HG02981 (cell line): Measurements from ENCODE around the gene MACROD2.

Experiments used
- ATAC-seq: cut with Tn5 transposase; IDR thresholded peaks from one replicate; pipeline ENCODE4 v1.9.1; 2021; ENCODE audit warnings: mild to moderate bottlenecking, moderate library complexity; ENCODE audit not compliant: unreplicated experiment

Gene MACROD2

DNA sequence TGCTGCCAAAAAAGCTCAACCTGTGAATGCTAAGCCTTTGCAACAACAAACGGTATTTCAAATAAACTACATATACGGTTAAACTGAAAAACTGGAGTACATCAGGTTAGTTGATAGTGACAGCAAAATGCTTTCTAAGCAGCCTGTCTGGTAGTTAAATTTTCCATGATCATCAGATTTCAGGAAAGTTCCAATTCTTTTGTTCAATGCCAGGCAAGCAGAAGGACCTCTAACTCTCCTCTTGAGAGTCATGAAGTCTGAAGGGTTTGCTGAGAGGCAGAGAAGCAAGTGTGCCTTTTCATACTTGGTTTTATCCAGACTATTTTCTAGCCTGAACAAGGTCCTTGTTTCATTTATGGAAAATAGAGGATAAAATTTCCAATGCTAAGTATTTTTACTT, 337.6 kb downstream of the MACROD2 start:
- ATAC-seq, result no peak

DNA sequence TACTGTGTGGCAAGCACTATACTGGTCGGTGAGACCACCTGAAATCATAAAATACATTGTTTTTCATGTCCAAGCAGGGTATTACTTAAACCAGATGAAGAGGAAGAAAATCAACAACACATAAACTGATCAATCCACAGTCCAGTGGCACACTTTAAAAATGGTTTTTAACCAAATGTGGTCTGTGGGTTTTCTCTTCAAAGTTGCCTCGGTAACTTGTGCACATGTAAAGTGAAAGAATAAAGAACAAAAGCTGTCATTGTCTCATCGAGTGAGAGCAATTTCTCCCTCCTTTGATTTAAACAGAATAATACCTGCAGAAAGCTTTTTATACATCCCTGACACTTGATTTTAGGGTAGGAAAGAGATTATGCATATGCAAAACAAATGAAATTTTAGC, 338.4 kb downstream of the MACROD2 start:
- no peak for ATAC-seq

DNA sequence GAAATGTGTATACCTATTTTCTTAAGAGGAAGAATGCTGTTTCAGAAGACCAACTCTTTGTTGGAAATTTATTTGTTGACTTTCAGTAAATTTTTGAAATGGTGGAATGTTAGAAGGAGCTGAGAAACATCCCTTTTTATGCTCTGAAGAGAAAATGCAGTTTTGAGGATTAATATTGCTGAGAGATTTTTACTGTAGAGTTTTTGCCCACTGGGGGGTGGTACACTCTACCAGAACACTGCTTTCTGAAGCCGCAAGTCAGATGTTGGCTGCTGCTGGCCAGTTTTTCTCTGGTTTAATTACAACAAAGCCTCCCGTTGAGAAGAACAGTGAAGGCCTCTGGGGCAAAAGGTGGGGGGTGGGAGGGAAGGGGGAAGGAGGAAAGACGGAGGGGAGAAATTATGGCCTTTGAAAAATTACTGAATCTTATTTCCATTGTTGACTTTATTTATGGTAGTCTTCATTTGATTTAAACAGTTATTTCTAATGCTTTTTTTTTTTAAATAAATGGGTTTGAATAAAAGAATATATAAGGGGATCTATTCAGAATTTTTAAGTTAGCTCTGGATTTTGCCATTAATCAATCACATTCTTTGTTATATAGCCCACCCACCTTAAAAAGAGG, 339.1 kb downstream of the MACROD2 start:
- ATAC-seq, result no peak

DNA sequence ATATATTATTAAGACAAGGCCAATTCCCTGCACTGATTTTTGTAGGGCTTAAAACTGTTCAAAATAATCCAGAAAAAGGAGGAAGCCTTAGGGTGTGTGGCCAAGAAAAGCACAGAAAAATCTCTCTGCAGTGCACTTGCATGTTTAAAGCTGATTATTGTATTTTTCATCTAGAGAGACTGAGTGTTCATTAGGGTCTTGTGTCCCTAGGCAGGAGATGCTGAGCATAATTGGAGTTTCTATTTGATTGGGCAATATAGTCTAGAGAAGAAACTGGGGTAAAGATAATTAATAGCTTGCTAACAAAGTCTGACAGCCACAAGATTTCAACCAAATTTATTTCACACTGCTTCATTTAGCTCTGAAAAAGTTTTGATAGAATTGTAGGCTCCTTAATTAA, 339.7 kb downstream of the MACROD2 start:
- ATAC-seq, result no peak

DNA sequence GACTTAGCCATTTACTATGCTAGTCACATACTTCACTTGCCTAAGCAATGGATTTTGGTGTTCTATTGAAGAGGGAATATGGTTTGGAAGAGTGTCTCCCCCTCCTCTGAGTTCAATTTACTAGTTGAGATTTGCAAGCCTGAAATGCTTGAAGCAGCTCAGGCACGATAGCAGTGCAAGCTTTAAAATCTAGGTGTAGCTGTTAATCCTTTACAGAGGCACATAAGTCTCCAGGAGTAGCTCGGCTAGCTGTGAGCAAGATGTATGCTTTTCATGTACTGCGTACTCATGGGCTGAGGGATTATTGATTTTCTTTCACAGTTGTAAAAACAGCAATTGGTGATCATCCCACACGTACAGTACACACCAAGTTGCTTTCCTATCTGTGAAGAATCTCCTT, 341.4 kb downstream of the MACROD2 start:
- ATAC-seq, result no peak

DNA sequence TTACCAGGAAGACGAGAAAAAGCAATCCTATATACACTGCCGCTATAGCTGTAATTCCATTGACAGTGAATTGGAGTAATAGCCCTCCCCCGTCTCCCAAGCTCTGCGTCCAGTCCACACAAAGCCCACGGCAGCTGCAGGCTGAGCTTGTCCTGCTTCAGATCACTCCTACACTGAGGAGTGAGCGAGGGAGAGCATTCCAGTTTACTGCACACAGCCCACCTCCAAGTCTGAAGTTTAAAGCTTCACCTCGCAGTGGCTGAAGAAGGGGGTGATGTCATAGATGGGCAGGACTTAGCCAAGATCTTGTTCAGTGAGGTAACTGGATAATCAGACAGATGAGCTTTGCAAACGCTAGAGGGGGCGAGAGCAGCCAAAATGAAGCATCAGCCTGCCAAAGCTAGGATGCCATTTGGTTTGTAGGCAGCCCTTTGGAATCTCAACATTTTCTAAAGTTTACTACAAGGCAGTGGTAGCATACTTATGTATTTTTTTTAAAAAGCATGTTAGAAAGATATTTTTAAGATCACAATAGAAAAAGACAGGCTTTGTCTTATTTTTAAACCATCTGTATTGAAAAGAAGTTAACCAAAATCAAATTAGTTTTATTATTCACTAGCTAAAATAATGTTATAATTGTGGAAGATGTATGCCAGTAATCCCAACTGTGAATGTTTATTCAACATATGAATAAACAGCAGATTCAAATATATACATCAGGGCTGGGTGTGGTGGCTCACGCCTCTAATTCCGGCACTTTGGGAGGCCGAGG, 342.3 kb downstream of the MACROD2 start, which contains the start of gene FLRT3:
TSS of gene FLRT3 (minus strand) at position 213 of the 772 bp plus-strand sequence. CDS start 10,106 bp downstream, outside the sequence.
- ATAC-seq, result peak; percentile 98

DNA sequence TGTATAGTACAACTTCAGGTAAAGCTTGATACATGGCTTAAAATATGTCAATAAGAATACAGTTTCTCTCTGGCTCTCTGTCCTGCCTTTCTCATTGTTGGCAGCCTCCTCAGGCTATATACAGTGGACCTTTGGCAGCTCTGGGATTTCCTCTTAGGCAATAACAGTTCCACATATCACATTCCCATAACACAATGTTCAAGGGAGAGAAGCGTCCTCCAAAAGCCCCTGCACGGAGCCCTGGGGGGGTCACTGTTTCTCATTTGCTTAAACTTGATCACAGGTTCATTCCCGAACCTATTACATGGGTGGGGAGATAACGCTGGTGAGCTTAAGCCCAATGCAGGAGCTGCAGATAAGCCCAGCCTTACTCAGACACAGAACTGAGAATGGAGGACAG, 346.5 kb downstream of the MACROD2 start:
- no peak for ATAC-seq

DNA sequence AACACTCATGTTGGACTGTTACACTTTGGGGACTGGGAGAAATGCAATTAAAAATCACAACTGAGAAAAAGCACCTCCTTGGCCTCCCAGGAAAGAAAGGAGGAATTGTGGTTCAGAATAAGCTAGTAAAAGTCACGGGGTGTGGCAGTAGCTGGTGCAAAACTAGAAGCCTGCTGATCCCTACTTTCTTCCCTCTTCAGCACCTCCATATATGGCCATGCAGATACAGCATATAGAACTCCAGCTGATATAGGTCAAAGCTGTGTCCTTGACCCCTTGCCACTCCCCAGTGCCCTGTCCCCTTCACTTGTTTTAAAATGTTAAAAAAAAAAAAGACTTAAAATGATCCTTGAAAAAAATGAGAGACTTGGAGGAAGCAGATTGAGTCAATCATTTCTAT, 347.6 kb downstream of the MACROD2 start:
- no peak for ATAC-seq

DNA sequence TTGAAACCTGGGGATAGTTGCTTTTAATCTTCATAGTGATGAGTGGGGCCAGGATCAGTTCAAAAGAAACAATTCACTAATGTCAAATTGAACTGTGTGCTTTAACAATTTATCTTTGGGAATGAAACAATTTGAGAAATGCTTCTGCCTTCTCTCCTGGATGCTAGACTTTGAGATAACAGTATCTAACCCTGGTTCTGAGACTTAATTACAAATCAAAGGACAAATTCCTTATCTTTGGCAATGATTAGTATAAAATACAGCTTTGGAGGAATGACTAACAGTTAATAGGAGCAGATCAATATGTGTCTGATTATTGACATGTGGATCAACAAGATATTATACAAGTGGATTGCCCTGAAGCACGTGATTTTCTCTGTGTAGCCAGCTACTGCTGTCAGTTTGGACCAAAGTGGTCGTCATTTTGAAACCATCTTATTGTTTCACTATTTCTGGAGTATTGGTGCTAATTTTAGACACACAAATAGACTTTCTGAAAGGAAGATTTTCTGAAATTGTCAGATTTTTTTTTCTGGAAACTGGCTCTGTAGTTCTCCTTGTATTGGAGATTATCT, 348.3 kb downstream of the MACROD2 start:
- no peak for ATAC-seq

DNA sequence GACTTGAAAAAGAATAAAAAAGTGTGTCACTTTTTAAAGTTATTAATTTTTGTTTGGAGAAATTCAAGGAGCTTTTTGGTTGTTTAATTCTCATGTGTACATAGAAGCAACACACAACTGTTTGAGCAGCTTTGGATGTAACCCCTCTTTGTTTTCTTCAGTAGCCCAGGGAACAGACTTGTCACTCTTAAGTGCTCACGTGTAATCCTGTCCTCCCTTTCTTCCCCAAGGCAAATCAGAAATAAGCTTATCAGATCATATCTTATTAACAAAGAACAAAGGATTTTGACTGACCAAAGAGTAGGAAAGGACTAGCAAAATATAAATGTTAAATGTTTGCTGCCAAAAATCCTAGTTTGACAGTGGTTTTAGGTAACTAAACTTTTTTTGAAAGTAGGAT, 349.4 kb downstream of the MACROD2 start:
- ATAC-seq, result no peak

DNA sequence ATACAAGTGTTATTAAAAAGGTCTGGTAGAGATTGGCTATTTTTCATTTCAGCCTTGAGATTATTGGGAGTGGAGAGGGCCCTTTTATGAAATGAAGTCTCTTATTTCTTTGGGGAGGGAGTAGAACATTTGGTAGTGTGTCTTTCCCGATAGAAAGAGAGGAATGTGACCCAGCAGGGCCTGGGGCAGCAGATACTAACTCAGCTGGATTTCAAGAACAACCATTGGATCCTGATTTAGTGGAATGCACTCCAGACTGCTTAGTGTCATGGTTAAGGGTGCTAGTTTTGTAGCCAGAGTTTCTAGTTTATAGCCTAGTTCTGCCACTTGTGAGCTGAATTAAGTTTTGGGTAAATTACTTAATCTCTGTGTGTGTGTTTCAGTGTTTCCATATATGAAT, 360.5 kb downstream of the MACROD2 start:
- no peak for ATAC-seq

DNA sequence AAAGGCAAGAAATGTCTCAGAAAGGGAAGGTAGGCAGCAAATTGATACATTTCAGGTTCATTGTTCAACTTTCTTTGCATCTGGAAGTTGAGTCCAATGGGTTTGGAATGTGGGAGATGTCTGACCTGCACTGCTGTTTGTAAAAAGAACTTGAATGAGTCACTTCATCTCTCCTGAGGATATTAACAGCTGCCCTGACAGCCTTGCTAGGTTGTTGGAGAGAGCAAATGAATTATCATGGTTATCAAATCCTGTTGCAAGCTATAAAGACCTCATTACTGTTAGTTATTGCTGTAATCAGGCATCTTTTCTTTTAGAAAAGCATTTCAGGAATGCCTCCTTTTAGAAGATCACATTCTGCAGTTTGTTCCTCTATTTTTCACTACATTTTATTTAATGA, 365.1 kb downstream of the MACROD2 start:
- ATAC-seq, result no peak

DNA sequence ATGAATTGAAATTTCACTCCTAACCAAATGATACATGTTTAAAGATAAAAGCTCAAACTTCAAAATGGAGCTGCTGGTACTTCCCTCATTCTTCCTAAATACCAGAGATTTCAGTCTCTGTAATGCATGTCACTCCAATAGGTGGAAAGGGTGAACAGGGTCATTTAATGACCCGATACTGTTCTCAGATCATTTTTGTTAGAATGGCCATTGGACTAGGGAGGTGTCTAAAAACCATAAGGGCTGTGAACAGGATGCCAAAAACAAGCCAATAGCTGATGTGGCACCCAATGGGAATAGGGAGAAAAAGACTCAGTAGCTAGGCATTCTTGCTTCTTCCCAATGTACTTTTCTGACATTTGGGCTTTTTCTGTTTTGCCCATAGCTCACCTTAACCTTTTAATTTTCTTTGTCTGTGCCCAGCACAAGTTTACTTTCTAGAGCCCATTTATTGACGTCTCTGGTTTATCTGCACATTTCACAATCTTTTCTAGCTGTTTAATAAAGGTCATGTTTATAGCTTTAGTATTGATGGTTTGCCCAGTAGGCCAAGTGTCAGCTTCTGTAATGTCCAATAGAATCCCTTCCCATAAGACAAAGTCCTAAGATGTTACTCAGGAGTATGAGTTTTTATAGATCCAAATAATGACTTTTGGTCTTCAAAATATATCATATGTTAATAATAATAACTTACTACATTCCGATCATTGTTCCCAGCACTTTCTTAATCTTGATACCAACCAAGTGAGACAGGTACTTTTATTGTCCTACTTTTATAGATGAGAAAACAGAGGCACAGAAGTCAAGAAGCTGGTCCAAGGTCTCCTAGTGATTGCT, 366.4 kb downstream of the MACROD2 start:
- no peak for ATAC-seq

DNA sequence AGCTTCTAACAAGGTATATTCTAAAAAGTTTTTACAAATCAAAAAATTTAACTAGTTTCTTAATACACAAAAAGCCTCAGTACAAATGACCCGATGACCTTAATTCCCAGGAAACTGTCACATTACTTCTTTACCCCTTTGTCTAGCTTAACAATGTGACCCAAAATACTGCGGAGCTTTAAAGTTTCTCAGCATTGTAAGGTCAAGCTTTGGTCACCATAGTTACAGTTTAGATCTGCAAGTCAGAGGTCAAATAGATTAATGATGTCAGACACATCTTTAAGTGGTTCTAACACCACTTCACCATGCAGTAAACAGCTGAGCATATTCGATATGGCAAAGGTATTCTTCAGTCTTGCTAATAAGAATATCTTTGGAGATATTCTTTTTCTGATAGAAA, 378.9 kb downstream of the MACROD2 start:
- ATAC-seq, result no peak

DNA sequence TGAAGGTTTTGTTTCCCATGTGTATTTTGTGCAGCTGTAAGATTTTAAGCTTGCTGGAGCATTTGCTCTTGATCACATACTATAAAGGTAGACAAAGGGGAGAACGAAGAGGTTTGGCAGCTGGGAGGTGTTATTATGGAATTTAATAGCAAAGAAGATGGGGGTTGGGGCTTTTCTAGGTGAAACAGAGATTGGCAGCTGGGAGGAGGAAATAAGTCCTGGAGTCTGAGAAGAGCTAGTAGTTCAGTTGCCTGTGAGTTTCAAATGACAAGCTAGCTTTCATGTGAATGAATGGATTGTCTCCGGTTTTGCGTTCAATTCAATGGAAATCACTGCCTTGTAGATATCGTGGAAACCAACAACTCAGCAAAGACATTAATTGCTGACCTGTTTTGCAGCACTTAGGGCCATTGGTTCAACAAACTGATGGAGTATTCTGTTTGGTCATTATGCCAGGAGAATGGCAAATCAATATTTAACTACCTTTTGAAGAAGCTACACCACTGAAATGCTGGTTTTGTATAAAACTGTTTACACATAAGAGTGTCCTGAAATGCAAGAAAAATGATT, 380.2 kb downstream of the MACROD2 start:
- no peak for ATAC-seq

DNA sequence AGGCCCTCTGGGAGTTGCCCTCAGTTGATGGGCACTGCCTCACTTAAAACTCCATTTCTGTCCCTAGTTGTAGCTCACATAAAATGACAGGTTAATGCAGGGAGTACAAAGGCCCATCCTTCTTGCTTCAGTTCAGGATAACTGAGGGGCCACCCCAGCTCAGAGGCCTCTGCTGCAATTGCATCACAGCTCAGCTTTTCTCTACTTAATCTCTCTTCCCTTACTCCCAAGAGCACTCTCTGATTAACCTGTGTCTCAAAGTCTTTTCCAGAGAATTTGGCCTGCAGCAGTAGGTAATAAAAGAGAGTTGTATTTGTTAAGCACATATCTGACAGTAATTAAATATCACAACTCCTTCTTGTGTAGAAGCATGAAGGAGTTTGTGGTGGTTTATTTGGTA, 383.0 kb downstream of the MACROD2 start:
- no peak for ATAC-seq

DNA sequence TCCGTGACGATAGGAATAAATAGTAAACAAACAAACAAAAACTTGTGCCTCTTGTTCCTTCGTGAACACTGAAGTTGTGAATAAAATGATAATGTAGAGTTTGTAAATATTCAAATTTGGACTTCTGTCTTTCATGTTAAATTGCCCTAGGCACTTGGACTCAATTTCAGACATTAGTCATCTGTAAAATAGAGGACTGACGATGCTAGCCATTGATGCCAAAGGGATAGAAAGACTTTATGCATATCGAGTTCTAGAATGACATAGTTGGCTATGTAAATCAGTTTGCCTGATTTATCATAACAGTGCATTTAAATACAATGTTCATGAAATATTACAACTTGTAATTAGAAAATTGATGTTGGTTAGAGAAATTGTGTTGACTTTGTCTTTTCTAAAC, 388.0 kb downstream of the MACROD2 start:
- ATAC-seq, result no peak

DNA sequence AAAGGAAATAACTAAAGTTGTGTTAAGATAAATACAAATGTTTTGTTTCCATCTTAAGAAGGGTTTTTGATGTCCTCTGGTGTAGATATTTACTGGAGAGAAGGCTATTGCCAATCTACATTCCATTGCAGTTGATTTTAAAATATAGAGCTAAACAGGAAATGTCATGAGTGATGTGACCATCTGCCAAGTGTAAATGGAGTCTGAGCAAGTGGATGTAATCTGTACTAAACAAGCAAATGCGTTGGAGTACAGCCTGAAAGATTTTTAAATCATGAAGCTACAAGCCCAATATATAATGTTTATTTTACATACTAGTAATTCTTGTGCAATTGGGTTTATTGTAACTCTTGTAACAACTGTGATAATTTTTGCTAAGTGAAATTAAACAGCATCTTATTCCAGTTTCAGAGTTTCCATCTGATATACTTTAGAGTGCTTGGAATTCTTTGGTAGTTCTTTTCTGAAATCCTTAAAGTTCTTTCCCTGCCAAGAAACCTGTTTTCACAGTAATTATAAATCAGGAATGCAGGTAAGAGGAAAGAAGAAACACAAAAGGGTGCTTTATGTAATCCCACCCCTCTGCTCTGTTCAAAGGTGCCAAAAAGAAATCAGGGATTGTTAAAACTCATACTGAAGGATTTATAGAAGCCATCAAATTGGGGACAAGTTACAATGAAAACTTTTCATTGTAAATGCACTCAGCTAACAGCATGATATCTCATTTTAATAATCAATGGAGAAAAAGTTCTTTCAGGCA, 389.3 kb downstream of the MACROD2 start:
- ATAC-seq, result no peak

DNA sequence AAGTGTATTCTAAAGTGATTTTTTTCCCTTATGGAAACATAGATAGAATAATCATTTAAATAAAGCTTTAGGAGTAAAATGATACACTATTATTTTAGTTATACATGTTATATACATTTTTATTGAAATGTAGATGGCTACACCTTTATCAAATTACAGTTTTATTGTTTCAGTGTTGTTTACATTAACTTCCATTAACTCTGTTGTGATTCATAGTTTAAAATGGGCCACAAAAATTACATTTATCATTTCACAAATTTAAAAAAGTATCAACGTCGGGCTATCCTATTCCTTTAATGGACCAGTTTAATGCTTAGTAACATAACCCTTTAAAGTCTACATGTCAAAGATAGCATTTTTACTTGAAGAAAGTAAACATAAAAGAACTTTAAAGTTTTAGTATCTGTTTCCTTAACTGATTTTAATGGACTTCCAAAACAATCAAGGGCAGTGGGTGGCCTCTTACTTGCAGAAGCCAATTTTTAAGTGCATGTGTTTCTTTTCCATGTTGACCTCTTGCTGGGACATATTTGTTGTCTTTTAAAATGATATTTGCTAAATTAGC, 389.9 kb downstream of the MACROD2 start:
- no peak for ATAC-seq

DNA sequence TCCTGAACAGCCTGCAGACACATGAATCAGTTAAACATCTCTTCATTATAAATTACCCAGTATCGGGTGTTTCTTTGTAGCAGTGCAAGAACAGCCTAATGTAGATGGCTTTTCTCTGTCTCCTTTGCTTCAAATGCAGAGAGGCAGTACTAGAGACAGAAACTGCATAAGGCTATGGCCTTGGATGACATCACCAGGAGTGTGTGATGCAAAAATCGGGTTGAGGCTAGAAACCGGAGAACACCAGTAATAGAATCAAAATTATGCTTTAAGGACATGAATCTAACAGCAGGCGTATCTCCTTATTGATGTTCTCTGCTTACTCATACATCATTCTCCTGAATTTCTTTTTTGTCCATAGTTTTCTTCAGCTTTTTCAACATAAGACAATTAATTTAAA, 391.4 kb downstream of the MACROD2 start:
- ATAC-seq, result no peak
